ENCODE measurements around the gene MORC1.

Gene MORC1

DNA sequence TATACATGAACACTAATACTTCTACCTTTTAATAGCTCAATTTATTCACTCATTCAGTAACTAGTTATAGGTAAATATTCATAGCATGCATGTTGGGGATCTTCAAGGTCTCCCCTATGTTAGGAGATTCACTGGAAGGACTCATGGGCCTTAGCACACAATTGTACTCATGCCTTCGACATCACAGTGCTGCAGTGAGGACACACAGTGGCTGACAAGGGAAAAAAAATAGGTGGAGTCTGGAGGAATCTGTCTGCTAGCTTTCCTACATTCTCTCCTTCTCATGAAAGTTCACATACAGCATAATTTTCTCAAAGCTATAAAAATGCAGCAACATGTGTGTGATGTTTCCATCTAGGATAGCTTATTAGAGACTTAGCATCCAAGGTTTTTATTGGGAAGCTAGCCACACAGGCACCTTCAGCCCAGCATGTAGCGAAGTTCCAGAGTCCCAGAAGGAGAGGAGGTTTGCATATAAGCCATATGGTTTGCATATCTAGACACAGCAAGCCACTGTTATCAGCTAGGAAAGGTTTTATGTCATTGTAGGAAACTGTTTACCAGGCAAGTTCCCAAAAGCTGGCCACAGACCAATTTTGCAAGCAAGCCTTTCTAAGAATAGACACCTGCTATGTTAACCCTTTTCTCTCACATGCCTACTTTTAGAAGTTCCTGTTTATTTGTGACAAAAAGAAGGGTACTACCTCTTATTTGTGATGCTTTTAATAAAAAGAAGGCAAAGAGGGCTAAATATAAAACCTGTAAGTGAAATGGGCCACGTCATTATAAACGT lies 46.4 kb downstream of the MORC1 start:
- no peak overlapping the region for H3K23ac ChIP-seq (ENCODE audit: low read length)
- no peak overlapping the region for H2AFZ ChIP-seq (ENCODE audit: insufficient read depth, low read length, poor library complexity)
- no peak overlapping the region for H4K91ac ChIP-seq (ENCODE audit: low read depth, low read length)
- no peak overlapping the region for H3K18ac ChIP-seq (ENCODE audit: low read length)
- H2BK12ac ChIP-seq (ENCODE audit: low read length): no peak overlapping the region
- no peak overlapping the region for H3K27ac ChIP-seq (ENCODE audit: low read depth, low read length)
- H3K9ac ChIP-seq (ENCODE audit: low read length): no peak overlapping the region
- no peaks in the 10 kb centered on the region for H3K4me1 ChIP-seq (ENCODE audit: control insufficient read depth in 1 of 2, insufficient read depth in 2 of 2, low read length in 2 of 2)
- no peaks in the 10 kb centered on the region for H3K79me2 ChIP-seq (ENCODE audit: control insufficient read depth, insufficient read depth, low read length, poor library complexity)
- no peak overlapping the region for H2BK120ac ChIP-seq (ENCODE audit: insufficient read depth, low read length, poor library complexity)
- no peak overlapping the region for H3K4me3 ChIP-seq (ENCODE audit: low read depth, low read length)
- H4K12ac ChIP-seq (ENCODE audit: low read depth, low read length): no peak overlapping the region
- H3K27me3 ChIP-seq (ENCODE audit: insufficient read depth, low read length): no peaks in the 10 kb centered on the region
- H2BK5ac ChIP-seq (ENCODE audit: low read depth, low read length, poor library complexity): no peak overlapping the region
- H3K9me3 ChIP-seq (ENCODE audit: insufficient read depth, low read depth, low read length): no peaks in the 10 kb centered on the region
- DNase-seq: no peak
- H3K14ac ChIP-seq (ENCODE audit: low read length): no peak overlapping the region
- H3K36me3 ChIP-seq (ENCODE audit: control insufficient read depth in 1 of 2, insufficient read depth in 2 of 2, low read length in 2 of 2): no peaks in the 10 kb centered on the region
- no peaks in the 10 kb centered on the region for H3K79me1 ChIP-seq (ENCODE audit: low read length)
- no peak overlapping the region for H3K4me2 ChIP-seq (ENCODE audit: low read length)
- WGBS (ENCODE audit: extremely low coverage, insufficient coverage, insufficient read length): no CpG with 5 or more reads among the region's 4 CpGs
- no peak overlapping the region for H4K8ac ChIP-seq (ENCODE audit: low read depth, low read length)
- no peak overlapping the region for H3K4ac ChIP-seq (ENCODE audit: low read depth, low read length)
- H2AK5ac ChIP-seq (ENCODE audit: low read length): no peak overlapping the region

DNA sequence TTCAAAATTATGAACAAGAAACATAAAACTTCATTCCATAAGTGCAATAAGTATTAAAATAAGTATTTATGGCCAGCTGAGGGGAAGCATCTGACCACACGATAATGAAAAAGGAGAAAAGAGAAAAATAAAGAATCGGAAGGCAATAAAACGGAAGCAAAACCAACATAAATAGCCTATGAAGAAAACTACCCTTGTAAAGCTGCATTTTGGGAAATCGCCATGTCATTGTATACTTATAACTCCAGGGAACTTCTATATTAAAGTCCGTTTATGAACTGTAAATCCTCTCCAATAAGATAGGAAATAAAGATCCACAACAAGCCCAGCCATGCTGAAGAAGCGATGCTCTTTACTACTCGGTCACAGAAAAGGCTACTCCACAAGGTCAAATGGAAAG lies 47.7 kb downstream of the MORC1 start:
- H3K14ac ChIP-seq (ENCODE audit: low read length): no peak overlapping the region
- no peak overlapping the region for H2AFZ ChIP-seq (ENCODE audit: insufficient read depth, low read length, poor library complexity)
- no peak overlapping the region for H4K8ac ChIP-seq (ENCODE audit: low read depth, low read length)
- no peak overlapping the region for H4K12ac ChIP-seq (ENCODE audit: low read depth, low read length)
- no peak overlapping the region for H3K18ac ChIP-seq (ENCODE audit: low read length)
- no peak overlapping the region for H3K27ac ChIP-seq (ENCODE audit: low read depth, low read length)
- no peaks in the 10 kb centered on the region for H3K27me3 ChIP-seq (ENCODE audit: insufficient read depth, low read length)
- H3K23ac ChIP-seq (ENCODE audit: low read length): no peak overlapping the region
- no peaks in the 10 kb centered on the region for H3K79me2 ChIP-seq (ENCODE audit: control insufficient read depth, insufficient read depth, low read length, poor library complexity)
- no peak overlapping the region for H2BK5ac ChIP-seq (ENCODE audit: low read depth, low read length, poor library complexity)
- H2BK120ac ChIP-seq (ENCODE audit: insufficient read depth, low read length, poor library complexity): no peak overlapping the region
- no peak overlapping the region for H3K4ac ChIP-seq (ENCODE audit: low read depth, low read length)
- H3K4me3 ChIP-seq (ENCODE audit: low read depth, low read length): no peak overlapping the region
- no peak overlapping the region for H3K9ac ChIP-seq (ENCODE audit: low read length)
- no peaks in the 10 kb centered on the region for H3K36me3 ChIP-seq (ENCODE audit: control insufficient read depth in 1 of 2, insufficient read depth in 2 of 2, low read length in 2 of 2)
- no peaks in the 10 kb centered on the region for H3K4me1 ChIP-seq (ENCODE audit: control insufficient read depth in 1 of 2, insufficient read depth in 2 of 2, low read length in 2 of 2)
- no peak overlapping the region for H4K91ac ChIP-seq (ENCODE audit: low read depth, low read length)
- no peaks in the 10 kb centered on the region for H3K79me1 ChIP-seq (ENCODE audit: low read length)
- no peak for DNase-seq
- no peak overlapping the region for H2BK12ac ChIP-seq (ENCODE audit: low read length)
- H3K4me2 ChIP-seq (ENCODE audit: low read length): no peak overlapping the region
- H3K9me3 ChIP-seq (ENCODE audit: insufficient read depth, low read depth, low read length): no peaks in the 10 kb centered on the region
- no CpG with 5 or more reads among the region's 7 CpGs for WGBS (ENCODE audit: extremely low coverage, insufficient coverage, insufficient read length)
- H2AK5ac ChIP-seq (ENCODE audit: low read length): no peak overlapping the region

DNA sequence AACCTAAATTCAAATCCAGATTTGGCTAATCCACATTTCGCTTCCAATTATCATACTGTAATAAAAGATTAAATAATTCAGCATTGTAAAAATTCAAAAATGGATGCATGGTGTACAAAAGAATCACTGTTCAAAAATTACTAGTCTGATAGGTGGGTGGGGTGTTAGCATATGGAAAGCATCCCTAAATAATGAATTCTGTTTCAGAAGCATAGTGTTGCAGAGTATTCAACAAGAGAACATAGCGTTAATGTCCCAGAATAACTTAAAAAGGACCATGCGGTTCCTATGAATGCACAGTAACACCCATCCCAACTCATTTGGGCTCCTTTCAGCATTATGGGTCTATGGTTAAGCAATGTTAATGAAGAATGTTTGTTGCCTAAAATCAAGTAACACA lies 51.1 kb downstream of the MORC1 start:
- Histone ChIP-seq H2BK12ac (ENCODE audit: low read length) (no peak overlapping the region), H3K4me1 (ENCODE audit: control insufficient read depth in 1 of 2, insufficient read depth in 2 of 2, low read length in 2 of 2) (no peaks in the 10 kb centered on the region), H3K36me3 (ENCODE audit: control insufficient read depth in 1 of 2, insufficient read depth in 2 of 2, low read length in 2 of 2) (no peaks in the 10 kb centered on the region), H3K4me3 (ENCODE audit: low read depth, low read length) (no peak overlapping the region), H4K91ac (ENCODE audit: low read depth, low read length) (no peak overlapping the region), H2AFZ (ENCODE audit: insufficient read depth, low read length, poor library complexity) (no peak overlapping the region), H3K9me3 (ENCODE audit: insufficient read depth, low read depth, low read length) (no peaks in the 10 kb centered on the region), H4K8ac (ENCODE audit: low read depth, low read length) (no peak overlapping the region), H3K79me2 (ENCODE audit: control insufficient read depth, insufficient read depth, low read length, poor library complexity) (no peaks in the 10 kb centered on the region), H3K79me1 (ENCODE audit: low read length) (no peaks in the 10 kb centered on the region), H3K18ac (ENCODE audit: low read length) (no peak overlapping the region), H3K23ac (ENCODE audit: low read length) (no peak overlapping the region), H3K27me3 (ENCODE audit: insufficient read depth, low read length) (no peaks in the 10 kb centered on the region), H2BK120ac (ENCODE audit: insufficient read depth, low read length, poor library complexity) (no peak overlapping the region), H3K9ac (ENCODE audit: low read length) (no peak overlapping the region), H4K12ac (ENCODE audit: low read depth, low read length) (no peak overlapping the region), H3K14ac (ENCODE audit: low read length) (no peak overlapping the region), H2AK5ac (ENCODE audit: low read length) (no peak overlapping the region), H3K27ac (ENCODE audit: low read depth, low read length) (no peak overlapping the region), H3K4ac (ENCODE audit: low read depth, low read length) (no peak overlapping the region), H3K4me2 (ENCODE audit: low read length) (no peak overlapping the region), H2BK5ac (ENCODE audit: low read depth, low read length, poor library complexity) (no peak overlapping the region)
- WGBS (ENCODE audit: extremely low coverage, insufficient coverage, insufficient read length): no CpG with 5 or more reads among the region's 3 CpGs
- no peak for DNase-seq

DNA sequence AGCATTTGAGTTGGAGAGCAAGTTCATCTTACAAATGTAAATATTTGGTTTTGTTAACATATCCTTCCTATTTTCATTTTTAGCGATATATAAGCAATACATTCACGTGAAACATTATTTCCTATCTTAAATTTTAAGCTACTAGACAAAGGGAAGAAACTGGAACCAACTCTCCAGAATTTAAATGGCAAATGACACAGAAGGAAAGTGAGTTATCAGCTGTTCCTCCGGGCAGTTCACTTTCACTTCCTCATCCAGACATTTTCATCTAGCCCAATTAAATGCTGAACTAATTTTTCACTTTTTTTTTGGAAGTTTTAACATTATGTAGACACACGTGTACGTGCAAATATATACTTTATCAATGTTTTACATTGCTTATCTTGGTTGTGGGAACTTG lies 58.7 kb downstream of the MORC1 start:
- no peaks in the 10 kb centered on the region for H3K79me2 ChIP-seq (ENCODE audit: control insufficient read depth, insufficient read depth, low read length, poor library complexity)
- no peak overlapping the region for H3K14ac ChIP-seq (ENCODE audit: low read length)
- no peak for DNase-seq
- no peaks in the 10 kb centered on the region for H3K79me1 ChIP-seq (ENCODE audit: low read length)
- H2AFZ ChIP-seq (ENCODE audit: insufficient read depth, low read length, poor library complexity): no peak overlapping the region
- WGBS (ENCODE audit: extremely low coverage, insufficient coverage, insufficient read length): no CpG with 5 or more reads among the region's 5 CpGs
- H4K91ac ChIP-seq (ENCODE audit: low read depth, low read length): no peak overlapping the region
- no peak overlapping the region for H3K4ac ChIP-seq (ENCODE audit: low read depth, low read length)
- no peak overlapping the region for H3K4me2 ChIP-seq (ENCODE audit: low read length)
- H2BK12ac ChIP-seq (ENCODE audit: low read length): no peak overlapping the region
- H4K8ac ChIP-seq (ENCODE audit: low read depth, low read length): no peak overlapping the region
- H3K18ac ChIP-seq (ENCODE audit: low read length): no peak overlapping the region
- H3K9me3 ChIP-seq (ENCODE audit: insufficient read depth, low read depth, low read length): no peaks in the 10 kb centered on the region
- H3K9ac ChIP-seq (ENCODE audit: low read length): no peak overlapping the region
- no peak overlapping the region for H3K4me3 ChIP-seq (ENCODE audit: low read depth, low read length)
- H3K4me1 ChIP-seq (ENCODE audit: control insufficient read depth in 1 of 2, insufficient read depth in 2 of 2, low read length in 2 of 2): no peaks in the 10 kb centered on the region
- H2BK5ac ChIP-seq (ENCODE audit: low read depth, low read length, poor library complexity): no peak overlapping the region
- H3K27me3 ChIP-seq (ENCODE audit: insufficient read depth, low read length): no peaks in the 10 kb centered on the region
- no peak overlapping the region for H3K23ac ChIP-seq (ENCODE audit: low read length)
- no peak overlapping the region for H4K12ac ChIP-seq (ENCODE audit: low read depth, low read length)
- no peak overlapping the region for H3K27ac ChIP-seq (ENCODE audit: low read depth, low read length)
- no peaks in the 10 kb centered on the region for H3K36me3 ChIP-seq (ENCODE audit: control insufficient read depth in 1 of 2, insufficient read depth in 2 of 2, low read length in 2 of 2)
- no peak overlapping the region for H2AK5ac ChIP-seq (ENCODE audit: low read length)
- H2BK120ac ChIP-seq (ENCODE audit: insufficient read depth, low read length, poor library complexity): no peak overlapping the region
